Upper lobe of right lung (tissue), 1 donor: ENCODE measurements around the gene HMX3. TPM values are rescaled to one million over a fixed set of nuclear protein-coding genes. Genes with fewer than 3 reads are reported as not detected.

Source experiments
- ATAC-seq: fragments of 200-7000 bp; cut with Tn5 transposase; one replicate; pipeline ENCODE4 v1.9.1; 2020; ENCODE audit warnings: mild to moderate bottlenecking, moderate library complexity
- DNase-seq: peaks from one replicate; pipeline ENCODE4 v3.0.0-alpha.2; 2020
- H3K27ac ChIP-seq: fragments of 200-600 bp; one replicate; pipeline ENCODE4 v1.8.0; 2022
- H3K27me3 ChIP-seq: fragments of 200-600 bp; one replicate; pipeline ENCODE4 v1.8.0; 2022; ENCODE audit warnings: mild to moderate bottlenecking
- H3K36me3 ChIP-seq: fragments of 200-600 bp; one replicate; pipeline ENCODE4 v1.8.0; 2022
- H3K4me1 ChIP-seq: fragments of 200-600 bp; one replicate; pipeline ENCODE4 v1.8.0; 2022
- H3K4me3 ChIP-seq: fragments of 200-600 bp; one replicate; pipeline ENCODE4 v1.8.0; 2022; ENCODE audit warnings: mild to moderate bottlenecking
- H3K9me3 ChIP-seq: fragments of 200-600 bp; one replicate; pipeline ENCODE4 v1.8.0; 2022
- CTCF ChIP-seq: fragments of 200-600 bp; IDR thresholded peaks from one replicate; pipeline ENCODE4 v1.8.0; 2022; ENCODE audit warnings: antibody characterized with exemption
- intact Hi-C: fragments of 100-400 bp; cut with DNase I; formaldehyde crosslinking; loops from one replicate; pipeline ENCODE4 v1.11.0; 2022
- total RNA-seq: library from RNA; stranded (reverse); fragmentation: NEBNext Ultra II Directional; extraction: Animal tissue kit (Norgen Biotek cat#: 25700); gene quantifications from one replicate; pipeline ENCODE4 v1.2.1, GENCODE V29; 2021
- donor health status: DM: no; HTN: yes; CAD: no; lungs with severe emphysema.

HMX3 gene
- total RNA-seq, 1 donor from 2014 or later, result not detected

- DNase-seq, result no peak
- no peaks in the 10 kb centered on the region for H3K9me3 ChIP-seq
- no peaks in the 10 kb centered on the region for H3K36me3 ChIP-seq
- intact Hi-C loops, result no loop called here
- no peak overlapping the region for H3K4me3 ChIP-seq
- no peak overlapping the region for H3K27ac ChIP-seq
- TF ChIP-seq CTCF, result no peak
- H3K4me1 ChIP-seq, result no peaks in the 10 kb centered on the region
- peaks cover 3% of the 10 kb centered on the region for H3K27me3 ChIP-seq
- ATAC-seq, result peak; percentile 19
Measured at GRCh38 chr10:123102673-123103072, 33.1 kb upstream of the HMX3 start.

- no peaks in the 10 kb centered on the region for H3K36me3 ChIP-seq
- intact Hi-C loops, result no loop called here
- no peak for TF ChIP-seq CTCF
- ATAC-seq, result no peak
- H3K4me1 ChIP-seq, result no peaks in the 10 kb centered on the region
- no peaks in the 10 kb centered on the region for H3K9me3 ChIP-seq
- DNase-seq, result no peak
- H3K27ac ChIP-seq, result no peak overlapping the region
- H3K27me3 ChIP-seq, result peaks cover 3% of the 10 kb centered on the region
- H3K4me3 ChIP-seq, result no peak overlapping the region
Measured at GRCh38 chr10:123103944-123104343, 31.8 kb upstream of the HMX3 start.

GRCh38 chr10:123109466-123109865 lies 26.3 kb upstream of the HMX3 start:
- ATAC-seq, result no peak
- Histone ChIP-seq H3K36me3 (no peaks in the 10 kb centered on the region), H3K27me3 (peaks cover 3% of the 10 kb centered on the region), H3K4me1 (no peaks in the 10 kb centered on the region), H3K9me3 (no peaks in the 10 kb centered on the region), H3K4me3 (no peak overlapping the region), H3K27ac (no peak overlapping the region)
- no peak for DNase-seq
- intact Hi-C loops, result no loop called here
- TF ChIP-seq CTCF, result no peak

- no peaks in the 10 kb centered on the region for H3K9me3 ChIP-seq
- intact Hi-C loops, result no loop called here
- no peak for TF ChIP-seq CTCF
- peaks cover 30% of the 10 kb centered on the region for H3K27me3 ChIP-seq
- no peaks in the 10 kb centered on the region for H3K36me3 ChIP-seq
- ATAC-seq, result peak; percentile 54
- H3K27ac ChIP-seq, result no peak overlapping the region
- H3K4me1 ChIP-seq, result no peaks in the 10 kb centered on the region
- no peak overlapping the region for H3K4me3 ChIP-seq
- DNase-seq, result no peak
Measured at GRCh38 chr10:123117644-123118417, 17.9 kb upstream of the HMX3 start.

GRCh38 chr10:123119081-123119480 lies 16.7 kb upstream of the HMX3 start:
- TF ChIP-seq CTCF, result no peak
- DNase-seq, result no peak
- no peak for ATAC-seq
- Histone ChIP-seq H3K27ac (no peak overlapping the region), H3K9me3 (no peaks in the 10 kb centered on the region), H3K4me3 (no peak overlapping the region), H3K36me3 (no peaks in the 10 kb centered on the region), H3K27me3 (peaks cover 37% of the 10 kb centered on the region), H3K4me1 (no peaks in the 10 kb centered on the region)
- intact Hi-C loops, result no loop called here
